MM.1S (cell line): Measurements from ENCODE around the gene PWWP2B.
A peak's percentile ranks its signal among the peaks of the same experiment; 100 is the strongest.

Experiments used
- DNase-seq: peaks from one replicate; pipeline ENCODE4 v3.0.0-alpha.2; 2015
- H2AFZ ChIP-seq: fragments of 300-600 bp; sonication (generic); 2 replicates; pipeline ENCODE4 v1.6.0; 2016; ENCODE audit warnings: antibody characterized with exemption, low read length
- H3F3A ChIP-seq: fragments of 300-600 bp; sonication (generic); 2 replicates; pipeline ENCODE4 v1.6.1; 2016; ENCODE audit warnings: mild to moderate bottlenecking, antibody characterized with exemption, low read length, moderate library complexity, mixed read lengths; ENCODE audit not compliant: insufficient read depth
- H3K27ac ChIP-seq: fragments of 300-600 bp; sonication (generic); 2 replicates; pipeline ENCODE4 v1.5.1; 2016; ENCODE audit warnings: mild to moderate bottlenecking, low read length
- H3K27me3 ChIP-seq: fragments of 300-600 bp; sonication (generic); replicated peaks from 2 replicates; pipeline ENCODE4 v1.6.0; 2016; ENCODE audit warnings: low read length; ENCODE audit not compliant: insufficient read depth
- H3K36me3 ChIP-seq: fragments of 300-600 bp; sonication (generic); replicated peaks from 2 replicates; pipeline ENCODE4 v1.6.1; 2016; ENCODE audit warnings: mild to moderate bottlenecking, low read length, mixed read lengths; ENCODE audit not compliant: insufficient read depth
- H3K4me1 ChIP-seq: fragments of 300-600 bp; sonication (generic); 2 replicates; pipeline ENCODE4 v1.6.1; 2016; ENCODE audit warnings: low read length, mixed read lengths
- H3K4me2 ChIP-seq: fragments of 300-600 bp; sonication (generic); 2 replicates; pipeline ENCODE4 v1.6.0; 2016; ENCODE audit warnings: low read depth, low read length
- H3K4me3 ChIP-seq: fragments of 300-600 bp; sonication (generic); 2 replicates; pipeline ENCODE4 v1.5.1; 2016; ENCODE audit warnings: low read length, mixed read lengths
- H3K79me2 ChIP-seq: fragments of 300-600 bp; sonication (generic); 2 replicates; pipeline ENCODE4 v1.6.1; 2016; ENCODE audit warnings: mixed run types, low read length, mixed read lengths
- H3K9ac ChIP-seq: fragments of 300-600 bp; sonication (generic); 2 replicates; pipeline ENCODE4 v1.6.1; 2016; ENCODE audit warnings: low read length, mixed read lengths
- H3K9me2 ChIP-seq: fragments of 300-600 bp; sonication (generic); replicated peaks from 2 replicates; pipeline ENCODE4 v1.6.1; 2016; ENCODE audit warnings: mild to moderate bottlenecking, low read length, mixed read lengths; ENCODE audit not compliant: insufficient read depth
- H3K9me3 ChIP-seq: fragments of 300-600 bp; sonication (generic); replicated peaks from 2 replicates; pipeline ENCODE4 v1.6.1; 2016; ENCODE audit warnings: mild to moderate bottlenecking, low read length, mixed read lengths; ENCODE audit not compliant: insufficient read depth
- H4K20me1 ChIP-seq: fragments of 300-600 bp; sonication (generic); 2 replicates; pipeline ENCODE4 v1.6.1; 2016; ENCODE audit warnings: mild to moderate bottlenecking, low read length, moderate library complexity, mixed read lengths; ENCODE audit not compliant: insufficient read depth
- EZH2 ChIP-seq: fragments of 300-600 bp; sonication (generic); optimal IDR thresholded peaks from 2 replicates; pipeline ENCODE3; 2017; ENCODE audit warnings: low read depth, mild to moderate bottlenecking, antibody characterized with exemption, low read length, mixed read lengths
- EZH2phosphoT487 ChIP-seq: fragments of 300-600 bp; sonication (generic); IDR thresholded peaks from 2 replicates; pipeline ENCODE4 v1.6.1; 2018; ENCODE audit warnings: antibody characterized with exemption, low read length
- TF ChIP-seq, protein P1 (sequence below): fragments of 300-600 bp; sonication (generic); IDR thresholded peaks from 2 replicates; pipeline ENCODE4 v1.5.1; 2016; ENCODE audit warnings: antibody characterized with exemption, low read length, mixed read lengths

PWWP2B gene

DNA sequence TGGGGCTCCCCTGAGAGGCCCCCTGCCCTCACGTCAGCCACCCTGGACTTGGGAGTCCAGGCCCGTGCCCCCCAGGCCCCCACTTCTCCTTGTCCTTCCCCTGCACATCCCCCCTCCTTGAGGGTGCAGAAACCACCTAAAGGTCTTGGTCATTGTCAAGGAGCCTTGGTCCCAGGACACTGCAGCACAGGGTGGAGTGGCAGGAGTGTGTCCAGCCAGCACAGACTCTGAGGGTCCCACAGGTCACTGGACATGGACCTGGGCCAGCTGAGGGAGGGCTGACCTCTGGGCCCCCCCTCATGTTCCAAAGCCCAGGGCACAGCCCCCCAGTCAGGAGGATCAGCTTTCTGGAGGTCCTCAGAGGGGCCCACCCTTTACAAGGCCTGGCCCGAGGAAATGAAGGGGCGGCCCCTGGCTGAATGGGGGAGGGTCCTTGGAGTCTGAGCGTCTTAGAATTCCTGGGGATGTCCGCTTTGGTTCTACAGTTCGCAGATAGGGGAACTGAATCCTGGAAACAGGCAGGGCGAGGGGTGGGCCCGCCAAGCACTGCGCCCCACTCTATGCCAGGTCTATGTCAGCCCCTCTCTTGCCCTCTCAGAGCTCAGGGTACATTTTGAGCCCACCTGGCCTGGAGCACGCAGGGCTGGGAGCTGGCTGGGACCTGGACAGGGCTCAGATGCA lies 54.0 kb downstream of the PWWP2B start:
- Histone ChIP-seq H3K9me3 (no peaks in the 10 kb centered on the region), H3K9ac (no peak overlapping the region), H3K9me2 (no peaks in the 10 kb centered on the region), H3K4me1 (peaks cover 21% of the 10 kb centered on the region), H3K79me2 (no peaks in the 10 kb centered on the region), H3F3A (no peaks in the 10 kb centered on the region), H3K27ac (no peak overlapping the region), H3K36me3 (no peaks in the 10 kb centered on the region), H2AFZ (no peak overlapping the region), H3K4me2 (no peak overlapping the region), H3K4me3 (no peak overlapping the region), H4K20me1 (no peaks in the 10 kb centered on the region), H3K27me3 (no peaks in the 10 kb centered on the region)
- TF ChIP-seq EZH2phosphoT487 (no peak), EZH2 (no peak)
- TF ChIP-seq, protein P1, sequence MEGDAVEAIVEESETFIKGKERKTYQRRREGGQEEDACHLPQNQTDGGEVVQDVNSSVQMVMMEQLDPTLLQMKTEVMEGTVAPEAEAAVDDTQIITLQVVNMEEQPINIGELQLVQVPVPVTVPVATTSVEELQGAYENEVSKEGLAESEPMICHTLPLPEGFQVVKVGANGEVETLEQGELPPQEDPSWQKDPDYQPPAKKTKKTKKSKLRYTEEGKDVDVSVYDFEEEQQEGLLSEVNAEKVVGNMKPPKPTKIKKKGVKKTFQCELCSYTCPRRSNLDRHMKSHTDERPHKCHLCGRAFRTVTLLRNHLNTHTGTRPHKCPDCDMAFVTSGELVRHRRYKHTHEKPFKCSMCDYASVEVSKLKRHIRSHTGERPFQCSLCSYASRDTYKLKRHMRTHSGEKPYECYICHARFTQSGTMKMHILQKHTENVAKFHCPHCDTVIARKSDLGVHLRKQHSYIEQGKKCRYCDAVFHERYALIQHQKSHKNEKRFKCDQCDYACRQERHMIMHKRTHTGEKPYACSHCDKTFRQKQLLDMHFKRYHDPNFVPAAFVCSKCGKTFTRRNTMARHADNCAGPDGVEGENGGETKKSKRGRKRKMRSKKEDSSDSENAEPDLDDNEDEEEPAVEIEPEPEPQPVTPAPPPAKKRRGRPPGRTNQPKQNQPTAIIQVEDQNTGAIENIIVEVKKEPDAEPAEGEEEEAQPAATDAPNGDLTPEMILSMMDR: no peak
- DNase-seq: no peak

DNA sequence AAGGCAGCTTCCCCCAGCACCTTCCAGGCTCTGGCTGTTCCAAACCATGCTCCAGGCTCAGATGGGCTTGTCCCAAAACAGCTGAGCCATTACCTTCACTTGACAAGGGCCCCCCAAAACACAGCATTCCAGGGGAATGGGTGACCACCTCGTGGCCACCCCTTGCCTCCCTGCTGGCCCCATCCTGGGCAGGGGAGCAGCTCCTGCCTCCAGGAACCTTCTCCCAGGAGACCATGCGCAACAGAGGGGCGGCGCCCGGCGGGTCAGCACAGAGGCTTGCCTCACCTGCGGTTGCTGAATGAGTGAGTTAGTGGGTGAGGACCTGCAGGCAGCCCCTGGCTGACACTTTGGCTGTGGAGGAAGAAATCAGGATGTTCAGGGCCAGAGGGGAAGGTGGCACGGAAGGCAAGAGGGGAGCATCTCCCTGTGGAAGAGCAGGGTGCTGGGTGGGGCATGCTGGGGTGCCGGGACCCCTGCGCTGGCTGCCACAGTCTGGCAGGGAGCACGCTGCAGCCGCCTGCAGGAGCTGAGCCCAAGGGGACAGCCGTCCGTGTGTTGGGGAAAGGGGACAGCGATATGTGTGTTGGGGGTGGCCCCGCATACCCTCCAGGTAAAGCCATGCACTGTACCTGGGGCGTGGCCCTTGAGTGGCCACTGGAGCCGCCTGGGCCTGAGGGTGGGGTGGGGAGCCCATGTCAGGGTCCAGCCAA lies 54.7 kb downstream of the PWWP2B start:
- no peak overlapping the region for H3K4me2 ChIP-seq
- no peaks in the 10 kb centered on the region for H3K9me3 ChIP-seq
- no peaks in the 10 kb centered on the region for H3K27me3 ChIP-seq
- H4K20me1 ChIP-seq: no peaks in the 10 kb centered on the region
- H3K4me1 ChIP-seq: peaks cover 21% of the 10 kb centered on the region
- no peaks in the 10 kb centered on the region for H3K36me3 ChIP-seq
- H2AFZ ChIP-seq: no peak overlapping the region
- no peak overlapping the region for H3K27ac ChIP-seq
- TF ChIP-seq EZH2: no peak
- TF ChIP-seq, protein P1: no peak
- TF ChIP-seq EZH2phosphoT487: no peak
- no peak overlapping the region for H3K4me3 ChIP-seq
- H3K9ac ChIP-seq: no peak overlapping the region
- DNase-seq: no peak
- H3F3A ChIP-seq: no peaks in the 10 kb centered on the region
- no peaks in the 10 kb centered on the region for H3K79me2 ChIP-seq
- H3K9me2 ChIP-seq: no peaks in the 10 kb centered on the region

DNA sequence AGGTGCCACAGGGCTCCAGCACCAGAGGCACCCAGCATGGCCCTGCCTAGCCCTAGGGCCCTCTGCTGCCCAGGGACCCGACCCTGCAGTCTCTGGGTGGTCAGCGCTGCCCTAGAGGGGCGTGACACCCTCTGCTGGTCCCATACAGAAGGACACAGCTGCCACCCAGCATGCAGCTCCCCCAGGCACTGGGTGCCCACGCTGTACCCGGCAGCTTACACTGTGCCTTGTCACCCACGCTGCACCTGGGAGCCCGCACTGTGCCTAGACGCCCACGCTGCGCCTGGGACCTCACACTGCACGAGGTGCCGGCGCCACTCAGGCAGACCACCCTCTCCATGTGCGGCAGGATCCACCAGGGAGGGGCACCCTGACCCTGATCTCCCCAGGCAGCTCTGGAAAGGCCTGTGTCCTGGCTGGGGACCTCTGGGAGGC lies 55.2 kb downstream of the PWWP2B start:
- Histone ChIP-seq H3K9me2 (no peaks in the 10 kb centered on the region), H2AFZ (no peak overlapping the region), H3K79me2 (no peaks in the 10 kb centered on the region), H3K4me3 (no peak overlapping the region), H3K27me3 (no peaks in the 10 kb centered on the region), H3K27ac (peak overlapping the region; percentile 41; the same call in 1 of the 2 replicates), H3F3A (no peaks in the 10 kb centered on the region), H4K20me1 (no peaks in the 10 kb centered on the region), H3K9ac (peak overlapping the region; percentile 40; the same call in 1 of the 2 replicates), H3K4me2 (peak overlapping the region; percentile 34; the same call in 1 of the 2 replicates), H3K36me3 (no peaks in the 10 kb centered on the region), H3K4me1 (peaks cover 19% of the 10 kb centered on the region), H3K9me3 (no peaks in the 10 kb centered on the region)
- DNase-seq: no peak
- TF ChIP-seq EZH2: no peak
